SK-N-SH treated with all-trans-retinoic acid at 6 μM for 48 hours (cell line): ENCODE results near the gene KCNMA1.

Experiments used
- ARNTL ChIP-seq: fragments of 450-650 bp; formaldehyde crosslinking; IDR thresholded peaks from 2 replicates; pipeline ENCODE4 v1.5.0; 2020; ENCODE audit warnings: low read depth, mild to moderate bottlenecking, moderate library complexity, borderline replicate concordance
- CREB5 ChIP-seq: fragments of 250-450 bp; sonication (Bioruptor Pico); IDR thresholded peaks from 2 replicates; pipeline ENCODE4 v1.5.1; 2020; ENCODE audit warnings: low read depth, mild to moderate bottlenecking, moderate library complexity
- ESRRG ChIP-seq: fragments of 250-450 bp; sonication (Bioruptor Pico); IDR thresholded peaks from 2 replicates; pipeline ENCODE4 v1.6.1; 2021; ENCODE audit warnings: mild to moderate bottlenecking
- ISL1 ChIP-seq: fragments of 250-450 bp; sonication (Bioruptor Pico); IDR thresholded peaks from 2 replicates; pipeline ENCODE4 v2.1.2; 2022; ENCODE audit warnings: mild to moderate bottlenecking, moderate library complexity
- RARB ChIP-seq: fragments of 250-450 bp; sonication (Bioruptor Pico); IDR thresholded peaks from 2 replicates; pipeline ENCODE4 v1.8.0; 2021; ENCODE audit warnings: mild to moderate bottlenecking, moderate library complexity
- SNAI2 ChIP-seq: fragments of 250-450 bp; sonication (Bioruptor Pico); IDR thresholded peaks from 2 replicates; pipeline ENCODE4 v1.5.0; 2020; ENCODE audit warnings: mild to moderate bottlenecking, moderate library complexity
- TCF4 ChIP-seq: fragments of 250-450 bp; sonication (Bioruptor Pico); IDR thresholded peaks from 2 replicates; pipeline ENCODE4 v1.8.0; 2021; ENCODE audit warnings: mild to moderate bottlenecking, moderate library complexity, borderline replicate concordance
- TOX ChIP-seq: fragments of 250-450 bp; sonication (Bioruptor Pico); IDR thresholded peaks from 2 replicates; pipeline ENCODE4 v1.8.0; 2021; ENCODE audit warnings: mild to moderate bottlenecking, moderate library complexity, borderline replicate concordance
- ZFP3 ChIP-seq: fragments of 250-450 bp; sonication (Bioruptor Pico); IDR thresholded peaks from 2 replicates; pipeline ENCODE4 v1.5.0; 2020; ENCODE audit warnings: mild to moderate bottlenecking, moderate library complexity
- ZFP30 ChIP-seq: fragments of 450-650 bp; formaldehyde crosslinking; IDR thresholded peaks from 2 replicates; pipeline ENCODE4 v1.5.0; 2022; ENCODE audit warnings: mild to moderate bottlenecking, moderate library complexity
- ZNF565 ChIP-seq: fragments of 450-650 bp; formaldehyde crosslinking; conservative IDR thresholded peaks from 2 replicates; pipeline ENCODE4 v1.5.0; 2020; ENCODE audit warnings: low read depth, mild to moderate bottlenecking, moderate library complexity
- TF ChIP-seq, protein P1 (sequence below): fragments of 250-450 bp; sonication (Bioruptor Pico); IDR thresholded peaks from 2 replicates; pipeline ENCODE4 v1.8.0; 2020; ENCODE audit warnings: mild to moderate bottlenecking, moderate library complexity, borderline replicate concordance

- TF ChIP-seq ESRRG (CRISPR knock-in tag) = no peak
- no peak for TF ChIP-seq SNAI2 (CRISPR knock-in tag)
- no peak for TF ChIP-seq ZNF565 (CRISPR knock-in tag)
- TF ChIP-seq, protein P1, sequence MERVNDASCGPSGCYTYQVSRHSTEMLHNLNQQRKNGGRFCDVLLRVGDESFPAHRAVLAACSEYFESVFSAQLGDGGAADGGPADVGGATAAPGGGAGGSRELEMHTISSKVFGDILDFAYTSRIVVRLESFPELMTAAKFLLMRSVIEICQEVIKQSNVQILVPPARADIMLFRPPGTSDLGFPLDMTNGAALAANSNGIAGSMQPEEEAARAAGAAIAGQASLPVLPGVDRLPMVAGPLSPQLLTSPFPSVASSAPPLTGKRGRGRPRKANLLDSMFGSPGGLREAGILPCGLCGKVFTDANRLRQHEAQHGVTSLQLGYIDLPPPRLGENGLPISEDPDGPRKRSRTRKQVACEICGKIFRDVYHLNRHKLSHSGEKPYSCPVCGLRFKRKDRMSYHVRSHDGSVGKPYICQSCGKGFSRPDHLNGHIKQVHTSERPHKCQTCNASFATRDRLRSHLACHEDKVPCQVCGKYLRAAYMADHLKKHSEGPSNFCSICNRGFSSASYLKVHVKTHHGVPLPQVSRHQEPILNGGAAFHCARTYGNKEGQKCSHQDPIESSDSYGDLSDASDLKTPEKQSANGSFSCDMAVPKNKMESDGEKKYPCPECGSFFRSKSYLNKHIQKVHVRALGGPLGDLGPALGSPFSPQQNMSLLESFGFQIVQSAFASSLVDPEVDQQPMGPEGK = no peak
- no peak for TF ChIP-seq RARB (CRISPR knock-in tag)
- TF ChIP-seq TOX (CRISPR knock-in tag) = no peak
- TF ChIP-seq ZFP3 (CRISPR knock-in tag) = no peak
- TF ChIP-seq ISL1 (CRISPR knock-in tag) = no peak
- TF ChIP-seq CREB5 = no peak
- no peak for TF ChIP-seq ZFP30 (CRISPR knock-in tag)
- no peak for TF ChIP-seq ARNTL (CRISPR knock-in tag)
- TF ChIP-seq TCF4 = no peak
These were observed 29.3 kb downstream of the KCNMA1 start for GRCh38 chr10:77608281-77608680.
